GM12878 (cell line): ENCODE results near the gene BCKDK. TPM values are rescaled to one million over a fixed set of nuclear protein-coding genes. Genes with fewer than 3 reads are reported as not detected.

ENCODE experiments used
- ATAC-seq: fragments of 200-7000 bp; cut with Tn5 transposase; 3 replicates; pipeline ENCODE4 v1.9.1; 2020; ENCODE audit warnings: mild to moderate bottlenecking, moderate library complexity
- BruUV-seq: library from RNA; stranded (reverse); fragments of 400-500 nt; replicated peaks from 2 replicates; lab custom pipeline; 2021; lab: Mats Ljungman, UMichigan
- CTCF ChIA-PET: fragments of 300-600 bp; sonication (Branson Sonifier 250); formaldehyde crosslinking; extraction: SDS; loops from one replicate; lab custom pipeline; 2021; ENCODE audit warnings: inconsistent platforms; lab: Yijun Ruan, JAX
- POLR2A ChIA-PET: fragments of 350-600 bp; formaldehyde crosslinking; extraction: SDS; loops from one replicate; lab custom pipeline; 2021; ENCODE audit warnings: inconsistent platforms; lab: Charles Lee
- RAD21 ChIA-PET: fragments of 300-600 bp; sonication (Branson Sonifier 250); formaldehyde crosslinking; loops from one replicate; lab custom pipeline; 2023; ENCODE audit warnings: antibody characterized with exemption; ENCODE audit not compliant: unreplicated experiment; lab: Charles Lee
- SMC1A ChIA-PET: fragments of 300-600 bp; sonication (Branson Sonifier 250); formaldehyde crosslinking; loops from one replicate; lab custom pipeline; 2023; ENCODE audit not compliant: unreplicated experiment, uncharacterized antibody; lab: Charles Lee
- DNase-seq: peaks from one replicate; pipeline ENCODE4 v3.0.0-alpha.2; 2011; ENCODE audit warnings: low read depth, low spot score
- FAIRE-seq: peaks from 3 replicates; lab custom pipeline; 2011; peaks lifted over from hg19 to GRCh38; lab: Jason Lieb, UNC
- H2AFZ ChIP-seq: 2 replicates; pipeline ENCODE4 v1.6.0; 2011; ENCODE audit warnings: low read depth, low read length, control low read depth; ENCODE audit not compliant: control insufficient read depth
- H3K27ac ChIP-seq: 2 replicates; pipeline ENCODE4 v1.5.1; 2011; ENCODE audit warnings: control low read depth; ENCODE audit not compliant: control insufficient read depth, insufficient read depth
- H3K27me3 ChIP-seq, 2 experiments: replicated peaks in 1 of 2; 2 replicates each; pipeline versions ENCODE4 v1.6.0 to v1.6.1; 2011; ENCODE audit warnings: low read length in 1 of 2; ENCODE audit not compliant: control insufficient read depth in 2 of 2, insufficient read depth in 2 of 2
- H3K36me3 ChIP-seq, 2 experiments: 2 replicates each; pipeline ENCODE4 v1.5.1; 2011; ENCODE audit warnings: low read length in 1 of 2; ENCODE audit not compliant: control insufficient read depth in 2 of 2, insufficient read depth in 2 of 2
- H3K4me1 ChIP-seq: 2 replicates; pipeline ENCODE4 v1.6.1; 2011; ENCODE audit warnings: mild to moderate bottlenecking, low read length, moderate library complexity, mixed read lengths; ENCODE audit not compliant: control insufficient read depth, insufficient read depth
- H3K4me2 ChIP-seq: 2 replicates; pipeline ENCODE4 v1.6.0; 2011; ENCODE audit warnings: control low read depth; ENCODE audit not compliant: control insufficient read depth, insufficient read depth
- H3K4me3 ChIP-seq: fragments of 200-600 bp; sonication (generic); 2 replicates; pipeline ENCODE4 v1.5.1; 2016
- H3K79me2 ChIP-seq: 2 replicates; pipeline ENCODE4 v1.6.0; 2011; ENCODE audit warnings: low read length; ENCODE audit not compliant: control insufficient read depth, insufficient read depth
- H3K9ac ChIP-seq: 2 replicates; pipeline ENCODE4 v1.8.0; 2011; ENCODE audit warnings: low read length, control low read depth, mixed read lengths; ENCODE audit not compliant: control insufficient read depth, insufficient read depth
- H3K9me3 ChIP-seq: replicated peaks from 3 replicates; pipeline ENCODE4 v1.5.1; 2011; ENCODE audit warnings: mild to moderate bottlenecking, low read length; ENCODE audit not compliant: control insufficient read depth, insufficient read depth
- H4K20me1 ChIP-seq: 2 replicates; pipeline ENCODE4 v1.6.0; 2011; ENCODE audit not compliant: control insufficient read depth, insufficient read depth
- E4F1 ChIP-seq: fragments of 450-650 bp; IDR thresholded peaks from 2 replicates; pipeline ENCODE4 v1.6.1; 2018; ENCODE audit warnings: borderline replicate concordance, mild to moderate bottlenecking; ENCODE audit not compliant: partially characterized antibody
- EGR1 ChIP-seq, 2 experiments: IDR thresholded peaks; 1 replicate in 1 of 2; 2 replicates in 1 of 2; pipeline ENCODE4 v1.6.1; 2011 to 2012; ENCODE audit warnings: low read depth in 2 of 2, low read length in 2 of 2, borderline replicate concordance in 1 of 2, mild to moderate bottlenecking in 1 of 2, moderate library complexity in 1 of 2
- NFYA ChIP-seq: IDR thresholded peaks from 2 replicates; pipeline ENCODE4 v1.6.1; 2011; ENCODE audit warnings: low read depth, mild to moderate bottlenecking, low read length, improper control_type of control experiment, borderline replicate concordance
- POLR2A ChIP-seq: IDR thresholded peaks from 2 replicates; pipeline ENCODE4 v1.6.1; 2011; ENCODE audit warnings: low read depth, mild to moderate bottlenecking, low read length
- USF1 ChIP-seq: IDR thresholded peaks from 2 replicates; pipeline ENCODE4 v1.6.1; 2011; ENCODE audit warnings: borderline replicate concordance, low read depth, mild to moderate bottlenecking, moderate library complexity, mixed read lengths, low read length; ENCODE audit not compliant: insufficient read depth; ENCODE audit errors: extremely low read length
- WGBS: methylation state at CpG from one replicate; pipeline ENCODE4 v1.1.6; 2016; ENCODE audit warnings: low lambda C conversion rate; ENCODE audit not compliant: insufficient replicate concordance, insufficient coverage; ENCODE audit errors: missing lambda C conversion rate; 5-methylcytosine and 5-hydroxymethylcytosine counted together
- in situ Hi-C: fragments of 300-500 bp; cut with MboI; formaldehyde crosslinking; loops from 9 replicates; pipeline ENCODE4 v1.14.3; 2018; ENCODE audit warnings: mixed read lengths
- intact Hi-C: fragments of 100-400 bp; cut with micrococcal nuclease; formaldehyde crosslinking; loops from one replicate; pipeline ENCODE4 v1.14.2; 2022; ENCODE audit not compliant: unreplicated experiment
- polyA plus RNA-seq, 11 experiments: library from polyadenylated mRNA; depleted of rRNA in 4 of 11; unstranded in 6 of 11; stranded (reverse) in 5 of 11; fragments of >200 nt; fragmentation: Nextera tagmentation in 4 of 11; fragmentation: Illumina TruSeq in 1 of 11; extraction: Ambion mirVana in 4 of 11; extraction: Trizol in 1 of 11; gene quantifications; 1 replicate in 1 of 11; 2 replicates in 10 of 11; pipeline versions ENCODE4 v1.2.1 to v1.2.3, GENCODE V29; 2011 to 2016; ENCODE audit warnings: inconsistent platforms in 2 of 11, missing spikeins in 2 of 11, low read depth in 1 of 11
- total RNA-seq, 4 experiments: library from RNA; depleted of rRNA in 3 of 4; stranded (reverse); fragments of >200 nt in 3 of 4; fragmentation: Illumina TruSeq in 1 of 4; extraction: Trizol in 1 of 4; gene quantifications; 2 replicates each; pipeline versions ENCODE4 v1.2.1 to v1.2.3, GENCODE V29; 2013 to 2021

BCKDK gene
- total and polyA plus RNA-seq, 10 of the 15 experiments (the other 5 are each of a cell fraction or from before 2014, with no cell fraction given), result 0.68 to 56.6 (median 32.8) TPM

GRCh38 chr16:31131841-31132271, 23.7 kb downstream of the BCKDK start (continued):
- TF ChIP-seq USF1 (no peak), NFYA (no peak), E4F1 (no peak)

- in situ Hi-C loops, result no loop called here
- Histone ChIP-seq H3K9ac (no peak overlapping the region), H3K27ac (no peak overlapping the region), H2AFZ (no peak overlapping the region), H3K27me3 (no peaks in the 10 kb centered on the region), H3K36me3 (no peaks in the 10 kb centered on the region; a peak in 2 of 4 replicates), H4K20me1 (no peaks in the 10 kb centered on the region), H3K9me3 (no peaks in the 10 kb centered on the region), H3K4me2 (no peak overlapping the region), H3K4me1 (no peaks in the 10 kb centered on the region), H3K4me3 (no peak overlapping the region), H3K79me2 (no peaks in the 10 kb centered on the region)
- RAD21 ChIA-PET, result no interaction called here
- WGBS, result 77% methylated on average over 18 of the region's 20 CpGs
- SMC1A ChIA-PET, result no interaction called here
- POLR2A ChIA-PET, result no interaction called here
- BruUV-seq, result no TSS peak
- CTCF ChIA-PET, result no interaction called here
- DNase-seq (no peak), ATAC-seq (no peak), FAIRE-seq (no peak)
- intact Hi-C loops, result no loop called here
- peak; percentile 34; the same call in 1 of the 2 replicates for TF ChIP-seq POLR2A
- TF ChIP-seq EGR1 (IDR thresholded peaks at IDR 0.05; ENCODE audit: borderline replicate concordance in 1 of 2, low read depth in 2 of 2, low read length in 2 of 2), result no peak
Observed at GRCh38 chr16:31132303-31132979, 24.3 kb downstream of the BCKDK start.
